Measurements from ENCODE around the gene RPL13.
"Not testable (repeated sequence)": the region's sequence is repeated elsewhere in the genome, so short reads cannot be mapped to it uniquely, and the experiment has no call there.

The RPL13 gene

DNA sequence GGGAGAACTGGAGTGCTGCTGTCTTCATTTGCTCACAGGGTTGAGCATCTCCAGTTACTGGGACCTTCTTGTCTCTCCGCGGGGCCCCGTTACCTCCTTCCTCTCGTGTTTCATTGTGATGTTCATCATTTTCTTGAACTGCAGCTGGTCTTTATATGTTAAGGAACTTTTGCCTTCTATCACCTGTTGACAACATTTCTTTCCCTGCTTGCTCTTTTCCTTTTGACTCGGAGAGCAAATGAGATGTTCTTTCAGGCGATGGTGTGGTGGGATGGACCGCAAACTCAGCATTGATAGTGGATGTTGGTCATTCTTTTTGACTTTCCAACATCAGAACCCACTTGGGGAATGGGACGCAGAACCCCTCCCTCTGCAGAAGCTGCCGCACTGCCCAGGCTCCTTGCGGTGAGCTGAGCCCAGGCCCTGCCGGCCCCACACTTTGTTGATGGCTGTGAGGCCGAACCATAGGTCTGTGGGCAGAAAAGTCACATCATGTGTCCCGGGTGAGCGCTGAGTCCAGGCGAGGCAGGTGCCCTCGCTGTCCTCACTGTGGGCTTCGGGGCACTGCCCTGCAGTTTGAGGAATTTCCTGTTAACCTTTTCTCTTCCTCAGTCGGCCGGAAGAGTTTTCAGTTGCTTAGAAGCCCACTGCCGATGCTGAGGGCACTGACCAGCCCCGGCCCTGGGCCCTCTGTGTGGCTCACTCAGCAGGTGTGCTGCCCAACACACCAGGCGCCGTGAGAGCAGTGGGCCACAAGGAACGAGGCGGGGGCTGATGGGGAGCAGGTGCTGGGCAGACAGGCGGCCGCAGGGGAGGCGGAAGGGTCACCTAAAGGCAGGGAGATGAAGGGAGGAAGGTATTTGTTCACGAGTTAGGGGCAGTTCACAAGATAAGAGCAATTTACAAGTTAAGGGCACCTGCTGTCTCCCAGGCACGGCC, 7.4 kb downstream of the RPL13 start:
- H3K4me3 ChIP-seq (ENCODE audit: low read length): no peak overlapping the region
- TF ChIP-seq, protein P1, sequence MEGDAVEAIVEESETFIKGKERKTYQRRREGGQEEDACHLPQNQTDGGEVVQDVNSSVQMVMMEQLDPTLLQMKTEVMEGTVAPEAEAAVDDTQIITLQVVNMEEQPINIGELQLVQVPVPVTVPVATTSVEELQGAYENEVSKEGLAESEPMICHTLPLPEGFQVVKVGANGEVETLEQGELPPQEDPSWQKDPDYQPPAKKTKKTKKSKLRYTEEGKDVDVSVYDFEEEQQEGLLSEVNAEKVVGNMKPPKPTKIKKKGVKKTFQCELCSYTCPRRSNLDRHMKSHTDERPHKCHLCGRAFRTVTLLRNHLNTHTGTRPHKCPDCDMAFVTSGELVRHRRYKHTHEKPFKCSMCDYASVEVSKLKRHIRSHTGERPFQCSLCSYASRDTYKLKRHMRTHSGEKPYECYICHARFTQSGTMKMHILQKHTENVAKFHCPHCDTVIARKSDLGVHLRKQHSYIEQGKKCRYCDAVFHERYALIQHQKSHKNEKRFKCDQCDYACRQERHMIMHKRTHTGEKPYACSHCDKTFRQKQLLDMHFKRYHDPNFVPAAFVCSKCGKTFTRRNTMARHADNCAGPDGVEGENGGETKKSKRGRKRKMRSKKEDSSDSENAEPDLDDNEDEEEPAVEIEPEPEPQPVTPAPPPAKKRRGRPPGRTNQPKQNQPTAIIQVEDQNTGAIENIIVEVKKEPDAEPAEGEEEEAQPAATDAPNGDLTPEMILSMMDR (conservative IDR thresholded peaks at IDR 0.05; ENCODE audit: low read depth, low read length): no peak
- DNase-seq (ENCODE audit: low read depth): no peak

DNA sequence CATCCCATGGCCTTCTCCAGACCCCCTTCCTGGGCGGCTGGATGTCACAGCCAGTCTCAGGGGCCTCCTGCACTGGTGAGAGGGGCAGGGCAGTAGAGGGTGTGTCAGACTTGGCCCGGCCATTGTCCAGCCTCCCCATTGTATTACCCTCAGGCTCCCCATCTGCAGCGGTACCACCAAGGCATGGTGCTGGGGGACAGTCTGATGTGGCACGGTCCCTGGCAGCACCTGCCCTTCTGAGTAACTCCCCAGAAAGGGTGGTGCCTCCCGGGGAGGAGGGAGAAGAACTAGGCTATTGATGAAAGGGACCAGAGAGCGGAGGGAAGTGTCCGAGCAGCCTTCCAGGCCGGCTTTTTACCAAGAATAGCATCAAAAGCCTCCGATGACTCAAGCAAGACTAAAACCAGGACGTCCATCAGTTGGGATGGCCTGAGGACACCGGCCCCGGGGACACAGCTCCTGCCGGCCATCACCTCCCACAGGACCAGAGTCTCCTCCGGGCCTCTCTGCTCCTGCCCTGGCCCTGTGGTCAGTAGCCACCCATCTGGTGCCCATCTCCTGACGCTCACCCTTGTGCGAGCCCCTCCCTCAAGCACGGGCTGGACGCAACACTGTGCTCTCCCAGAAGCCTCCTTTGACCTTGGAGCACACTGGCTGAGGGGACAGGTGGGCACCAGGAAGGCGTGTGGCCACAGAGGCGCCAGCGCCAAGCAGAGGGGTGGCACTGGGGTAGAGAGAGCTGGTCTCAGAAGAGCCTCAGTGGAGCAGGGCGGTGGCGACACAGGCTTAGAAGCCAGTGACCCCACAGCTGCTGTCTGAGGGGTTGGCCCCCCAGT, 9.2 kb downstream of the RPL13 start:
- DNase-seq (ENCODE audit: low read depth): no peak
- TF ChIP-seq, protein P1 (conservative IDR thresholded peaks at IDR 0.05; ENCODE audit: low read depth, low read length): no peak
- H3K4me3 ChIP-seq (ENCODE audit: low read length): no peak overlapping the region

DNA sequence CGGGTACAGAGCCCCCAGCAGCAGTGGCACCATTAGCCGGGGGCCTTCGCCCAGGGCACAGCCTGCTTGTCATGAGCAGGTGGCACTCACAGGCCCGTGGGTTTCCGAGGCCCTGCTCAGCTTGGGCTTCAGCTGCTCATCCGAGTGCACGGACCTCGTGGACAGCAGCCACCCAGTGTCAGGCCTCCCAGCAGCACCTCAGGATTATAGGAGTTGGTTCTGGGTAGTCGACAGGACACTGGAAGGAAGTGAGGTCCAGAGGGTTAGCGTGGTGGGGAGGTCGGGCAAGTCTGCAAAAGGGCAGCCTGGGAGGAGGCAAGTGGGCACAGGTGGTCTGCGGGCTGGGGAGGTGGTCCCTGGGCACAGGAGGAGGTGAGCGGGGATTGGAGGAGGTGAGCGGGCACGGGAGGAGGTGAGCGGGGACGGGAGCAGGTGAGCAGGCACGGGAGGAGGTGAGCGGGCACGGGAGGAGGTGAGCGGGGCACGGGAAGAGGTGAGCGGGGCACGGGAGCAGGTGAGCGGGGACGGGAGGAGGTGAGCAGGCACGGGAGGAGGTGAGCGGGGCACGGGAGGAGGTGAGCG, 10.0 kb downstream of the RPL13 start:
- TF ChIP-seq, protein P1 (conservative IDR thresholded peaks at IDR 0.05; ENCODE audit: low read depth, low read length): no peak
- H3K4me3 ChIP-seq (ENCODE audit: low read length): no peak overlapping the region
- DNase-seq (ENCODE audit: low read depth): no peak

DNA sequence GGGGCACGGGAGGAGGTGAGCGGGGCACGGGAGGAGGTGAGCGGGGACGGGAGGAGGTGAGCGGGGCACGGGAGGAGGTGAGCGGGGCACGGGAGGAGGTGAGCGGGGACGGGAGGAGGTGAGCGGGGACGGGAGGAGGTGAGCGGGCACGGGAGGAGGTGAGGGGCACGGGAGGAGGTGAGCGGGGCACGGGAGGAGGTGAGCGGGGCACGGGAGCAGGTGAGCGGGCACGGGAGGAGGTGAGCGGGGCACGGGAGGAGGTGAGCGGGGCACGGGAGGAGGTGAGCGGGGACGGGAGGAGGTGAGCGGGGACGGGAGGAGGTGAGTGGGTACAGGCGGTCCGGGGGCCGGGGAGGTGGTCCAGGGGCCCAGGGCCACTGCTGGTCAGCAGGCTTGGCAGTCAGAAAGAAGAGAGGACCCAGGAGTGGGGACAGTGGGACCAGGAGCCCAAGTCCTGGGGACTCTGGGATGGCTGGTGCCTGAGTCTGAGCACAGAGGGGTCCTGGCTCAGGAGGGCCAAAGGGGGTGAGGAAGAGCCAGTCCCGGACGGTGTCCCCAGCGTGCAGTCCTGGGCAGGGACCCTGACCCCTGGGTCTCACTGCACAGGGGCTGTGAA, 10.6 kb downstream of the RPL13 start:
- not testable (repeated sequence) for H3K4me3 ChIP-seq (ENCODE audit: low read length)

DNA sequence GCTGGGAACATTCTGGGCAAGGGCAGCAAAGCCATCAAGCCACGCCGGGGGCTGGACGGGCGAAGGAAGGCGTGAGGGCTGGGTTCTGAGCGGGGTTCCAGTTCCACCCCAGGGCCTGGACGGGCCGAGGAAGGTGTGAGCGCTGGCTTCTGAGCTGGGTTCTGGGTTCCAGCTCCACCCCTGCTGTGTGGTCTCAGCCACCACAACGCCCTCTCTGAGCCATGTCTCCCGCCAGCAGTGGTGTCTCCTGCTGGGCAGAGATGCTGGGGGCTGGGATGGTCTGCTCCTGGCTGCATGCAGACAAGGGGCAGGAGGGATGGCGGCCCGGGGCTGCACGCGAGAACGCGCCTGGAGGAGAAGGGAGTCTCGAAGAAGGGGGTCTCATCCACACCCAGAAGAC, 11.2 kb downstream of the RPL13 start:
- DNase-seq (ENCODE audit: low read depth): no peak
- TF ChIP-seq, protein P1 (conservative IDR thresholded peaks at IDR 0.05; ENCODE audit: low read depth, low read length): no peak
- H3K4me3 ChIP-seq (ENCODE audit: low read length): no peak overlapping the region

More for the DNA sequence above, 10.6 kb downstream of the RPL13 start:
- DNase-seq (ENCODE audit: low read depth): not testable (repeated sequence)

DNA sequence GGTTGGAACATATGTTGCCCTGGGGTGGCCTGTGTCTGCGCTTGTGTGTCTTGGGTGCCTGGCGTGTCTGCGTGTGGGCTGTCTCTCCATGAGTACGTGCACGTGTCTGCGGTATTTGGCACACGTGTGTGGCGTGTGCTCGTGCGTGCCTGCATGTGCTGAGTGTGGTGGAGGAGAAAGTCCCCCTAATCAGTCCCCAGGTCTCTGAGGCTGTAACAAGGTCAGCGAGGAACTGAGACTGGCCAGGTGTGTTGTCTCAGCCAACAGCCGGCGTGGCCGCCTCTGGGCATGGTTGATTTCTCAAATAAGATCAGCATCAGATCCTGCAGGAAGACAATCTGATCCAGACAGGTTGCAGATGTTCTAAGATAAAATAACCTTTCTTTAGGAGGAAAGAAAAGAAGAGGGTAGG, 11.6 kb downstream of the RPL13 start:
- TF ChIP-seq, protein P1 (conservative IDR thresholded peaks at IDR 0.05; ENCODE audit: low read depth, low read length): no peak
- DNase-seq (ENCODE audit: low read depth): no peak
- H3K4me3 ChIP-seq (ENCODE audit: low read length): no peak overlapping the region
